HepG2 (cell line): ENCODE measurements around the gene CLIC1. TPM values are rescaled to one million over a fixed set of nuclear protein-coding genes. Genes with fewer than 3 reads are reported as not detected.

Experiments used
- CTCF ChIP-seq: sonication (generic); formaldehyde crosslinking; IDR thresholded peaks from 2 replicates; pipeline ENCODE4 v1.5.0; 2020; ENCODE audit warnings: mild to moderate bottlenecking, missing genetic modification reagents, moderate library complexity
- HMG20A ChIP-seq: IDR thresholded peaks from 2 replicates; pipeline ENCODE4 v1.6.1; 2016; ENCODE audit warnings: borderline replicate concordance
- MAFF ChIP-seq: IDR thresholded peaks from 2 replicates; pipeline ENCODE4 v1.6.1; 2011; ENCODE audit warnings: low read depth, low read length, improper control_type of control experiment
- NKX3-1 ChIP-seq: sonication (generic); formaldehyde crosslinking; IDR thresholded peaks from 2 replicates; pipeline ENCODE4 v1.5.0; 2020; ENCODE audit warnings: missing genetic modification reagents
- RFXANK ChIP-seq: IDR thresholded peaks from 2 replicates; pipeline ENCODE4 v1.6.1; 2016
- TCF7 ChIP-seq: sonication (generic); IDR thresholded peaks from 2 replicates; pipeline ENCODE4 v1.6.1; 2016; ENCODE audit warnings: antibody characterized with exemption, low read depth
- ZNF501 ChIP-seq: sonication (generic); formaldehyde crosslinking; IDR thresholded peaks from 2 replicates; pipeline ENCODE4 v1.5.1; 2020; ENCODE audit warnings: mild to moderate bottlenecking, moderate library complexity, missing genetic modification reagents
- ZNF674 ChIP-seq: sonication (generic); formaldehyde crosslinking; IDR thresholded peaks from 2 replicates; pipeline ENCODE4 v1.5.0; 2020; ENCODE audit warnings: low read depth, mild to moderate bottlenecking, missing genetic modification reagents
- polyA plus RNA-seq, 8 experiments: library from polyadenylated mRNA; depleted of rRNA in 3 of 8; stranded (reverse) in 7 of 8; unstranded in 1 of 8; fragments of >200 nt; fragmentation: Illumina TruSeq in 4 of 8; extraction: Trizol in 4 of 8; gene quantifications; 2 replicates each; pipeline versions ENCODE4 v1.2.1 to v1.2.3, GENCODE V29; 2011 to 2016; ENCODE audit warnings: low read depth in 4 of 8, missing spikeins in 1 of 8, mixed read lengths in 1 of 8; ENCODE audit not compliant: insufficient read depth in 1 of 8
- total RNA-seq, 5 experiments: library from RNA; depleted of rRNA; stranded (reverse); fragments of >200 nt; fragmentation: Illumina TruSeq; extraction: Trizol; gene quantifications; 2 replicates each; pipeline ENCODE4 v1.2.3, GENCODE V29; 2016; ENCODE audit warnings: low read depth in 1 of 5
- TF ChIP-seq, protein P1 (sequence below): sonication (generic); formaldehyde crosslinking; IDR thresholded peaks from 2 replicates; pipeline ENCODE4 v1.5.0; 2020; ENCODE audit warnings: mild to moderate bottlenecking, missing genetic modification reagents, borderline replicate concordance
- TF ChIP-seq, protein P2 (sequence below): sonication (generic); formaldehyde crosslinking; IDR thresholded peaks from 2 replicates; pipeline ENCODE4 v1.8.1; 2023; ENCODE audit warnings: missing genetic modification reagents, mild to moderate bottlenecking, borderline replicate concordance
- TF ChIP-seq, protein P3 (sequence below): sonication (generic); formaldehyde crosslinking; IDR thresholded peaks from 2 replicates; pipeline ENCODE4 v1.4.0; 2020; ENCODE audit warnings: missing genetic modification reagents

CLIC1 gene
- total and polyA plus RNA-seq, 2 of the 13 experiments (the other 11 are each of a cell fraction or from before 2014, with no cell fraction given) = 602 to 891 TPM

DNA sequence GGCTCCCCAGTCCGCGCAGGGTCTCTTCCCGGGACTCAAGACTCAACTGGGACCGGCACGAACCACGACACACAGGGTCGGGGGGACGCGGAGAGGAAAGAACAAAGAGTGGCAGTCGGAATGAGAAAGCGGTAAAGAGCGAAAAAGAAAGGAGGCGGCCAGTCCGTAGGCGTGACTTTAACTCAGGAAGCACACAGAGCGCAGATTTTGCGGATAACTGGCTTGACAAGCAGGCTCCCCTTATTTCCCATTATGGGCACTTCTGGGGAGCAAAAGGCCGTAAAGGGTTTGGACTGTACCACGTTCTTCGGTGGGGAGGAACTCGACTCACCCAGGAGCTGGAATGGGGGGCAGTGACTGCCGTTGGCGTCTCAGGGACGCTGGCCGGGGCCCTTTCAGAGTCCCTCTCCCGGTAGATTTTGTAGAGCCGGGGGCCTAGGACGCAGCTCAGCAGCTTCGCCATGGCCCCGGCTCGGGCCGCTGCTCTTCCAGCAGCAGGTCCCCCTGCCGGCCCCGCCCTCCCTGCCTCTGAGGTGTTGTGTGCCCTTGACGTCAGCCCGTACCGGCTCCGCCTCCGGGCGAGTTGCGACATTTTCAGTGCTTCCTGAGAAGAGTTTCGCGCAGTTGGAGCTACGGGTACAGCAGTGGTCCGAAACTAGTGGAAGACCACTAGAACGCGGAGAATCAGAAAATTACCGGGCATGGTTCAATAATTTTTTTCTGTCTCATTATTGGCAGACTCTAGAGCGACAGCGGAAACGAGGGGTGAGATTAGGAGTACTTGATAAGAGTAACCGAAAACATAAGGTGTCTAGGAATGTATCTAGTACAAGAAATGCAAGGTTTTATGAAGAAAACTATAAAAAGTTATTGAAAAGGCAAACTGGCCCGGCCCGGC, 33.3 kb downstream of the CLIC1 start, which contains the start of gene ABHD16A (continued):
- TF ChIP-seq RFXANK (CRISPR knock-in tag) = peak; percentile 83; the same call in 1 of the 2 replicates
- TF ChIP-seq HMG20A = no peak
- TF ChIP-seq, protein P1, sequence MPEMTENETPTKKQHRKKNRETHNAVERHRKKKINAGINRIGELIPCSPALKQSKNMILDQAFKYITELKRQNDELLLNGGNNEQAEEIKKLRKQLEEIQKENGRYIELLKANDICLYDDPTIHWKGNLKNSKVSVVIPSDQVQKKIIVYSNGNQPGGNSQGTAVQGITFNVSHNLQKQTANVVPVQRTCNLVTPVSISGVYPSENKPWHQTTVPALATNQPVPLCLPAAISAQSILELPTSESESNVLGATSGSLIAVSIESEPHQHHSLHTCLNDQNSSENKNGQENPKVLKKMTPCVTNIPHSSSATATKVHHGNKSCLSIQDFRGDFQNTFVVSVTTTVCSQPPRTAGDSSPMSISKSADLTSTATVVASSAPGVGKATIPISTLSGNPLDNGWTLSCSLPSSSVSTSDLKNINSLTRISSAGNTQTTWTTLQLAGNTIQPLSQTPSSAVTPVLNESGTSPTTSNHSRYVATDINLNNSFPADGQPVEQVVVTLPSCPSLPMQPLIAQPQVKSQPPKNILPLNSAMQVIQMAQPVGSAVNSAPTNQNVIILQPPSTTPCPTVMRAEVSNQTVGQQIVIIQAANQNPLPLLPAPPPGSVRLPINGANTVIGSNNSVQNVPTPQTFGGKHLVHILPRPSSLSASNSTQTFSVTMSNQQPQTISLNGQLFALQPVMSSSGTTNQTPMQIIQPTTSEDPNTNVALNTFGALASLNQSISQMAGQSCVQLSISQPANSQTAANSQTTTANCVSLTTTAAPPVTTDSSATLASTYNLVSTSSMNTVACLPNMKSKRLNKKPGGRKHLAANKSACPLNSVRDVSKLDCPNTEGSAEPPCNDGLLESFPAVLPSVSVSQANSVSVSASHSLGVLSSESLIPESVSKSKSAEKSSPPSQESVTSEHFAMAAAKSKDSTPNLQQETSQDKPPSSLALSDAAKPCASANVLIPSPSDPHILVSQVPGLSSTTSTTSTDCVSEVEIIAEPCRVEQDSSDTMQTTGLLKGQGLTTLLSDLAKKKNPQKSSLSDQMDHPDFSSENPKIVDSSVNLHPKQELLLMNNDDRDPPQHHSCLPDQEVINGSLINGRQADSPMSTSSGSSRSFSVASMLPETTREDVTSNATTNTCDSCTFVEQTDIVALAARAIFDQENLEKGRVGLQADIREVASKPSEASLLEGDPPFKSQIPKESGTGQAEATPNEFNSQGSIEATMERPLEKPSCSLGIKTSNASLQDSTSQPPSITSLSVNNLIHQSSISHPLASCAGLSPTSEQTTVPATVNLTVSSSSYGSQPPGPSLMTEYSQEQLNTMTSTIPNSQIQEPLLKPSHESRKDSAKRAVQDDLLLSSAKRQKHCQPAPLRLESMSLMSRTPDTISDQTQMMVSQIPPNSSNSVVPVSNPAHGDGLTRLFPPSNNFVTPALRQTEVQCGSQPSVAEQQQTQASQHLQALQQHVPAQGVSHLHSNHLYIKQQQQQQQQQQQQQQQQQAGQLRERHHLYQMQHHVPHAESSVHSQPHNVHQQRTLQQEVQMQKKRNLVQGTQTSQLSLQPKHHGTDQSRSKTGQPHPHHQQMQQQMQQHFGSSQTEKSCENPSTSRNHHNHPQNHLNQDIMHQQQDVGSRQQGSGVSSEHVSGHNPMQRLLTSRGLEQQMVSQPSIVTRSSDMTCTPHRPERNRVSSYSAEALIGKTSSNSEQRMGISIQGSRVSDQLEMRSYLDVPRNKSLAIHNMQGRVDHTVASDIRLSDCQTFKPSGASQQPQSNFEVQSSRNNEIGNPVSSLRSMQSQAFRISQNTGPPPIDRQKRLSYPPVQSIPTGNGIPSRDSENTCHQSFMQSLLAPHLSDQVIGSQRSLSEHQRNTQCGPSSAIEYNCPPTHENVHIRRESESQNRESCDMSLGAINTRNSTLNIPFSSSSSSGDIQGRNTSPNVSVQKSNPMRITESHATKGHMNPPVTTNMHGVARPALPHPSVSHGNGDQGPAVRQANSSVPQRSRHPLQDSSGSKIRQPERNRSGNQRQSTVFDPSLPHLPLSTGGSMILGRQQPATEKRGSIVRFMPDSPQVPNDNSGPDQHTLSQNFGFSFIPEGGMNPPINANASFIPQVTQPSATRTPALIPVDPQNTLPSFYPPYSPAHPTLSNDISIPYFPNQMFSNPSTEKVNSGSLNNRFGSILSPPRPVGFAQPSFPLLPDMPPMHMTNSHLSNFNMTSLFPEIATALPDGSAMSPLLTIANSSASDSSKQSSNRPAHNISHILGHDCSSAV = no peak
- TF ChIP-seq, protein P2, sequence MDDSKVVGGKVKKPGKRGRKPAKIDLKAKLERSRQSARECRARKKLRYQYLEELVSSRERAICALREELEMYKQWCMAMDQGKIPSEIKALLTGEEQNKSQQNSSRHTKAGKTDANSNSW (CRISPR knock-in tag) = no peak
- TF ChIP-seq CTCF (CRISPR knock-in tag) = peak; percentile 33
- TF ChIP-seq NKX3-1 (CRISPR knock-in tag) = no peak
- TF ChIP-seq TCF7 = no peak
- TF ChIP-seq ZNF674 = no peak
- TF ChIP-seq, protein P3, sequence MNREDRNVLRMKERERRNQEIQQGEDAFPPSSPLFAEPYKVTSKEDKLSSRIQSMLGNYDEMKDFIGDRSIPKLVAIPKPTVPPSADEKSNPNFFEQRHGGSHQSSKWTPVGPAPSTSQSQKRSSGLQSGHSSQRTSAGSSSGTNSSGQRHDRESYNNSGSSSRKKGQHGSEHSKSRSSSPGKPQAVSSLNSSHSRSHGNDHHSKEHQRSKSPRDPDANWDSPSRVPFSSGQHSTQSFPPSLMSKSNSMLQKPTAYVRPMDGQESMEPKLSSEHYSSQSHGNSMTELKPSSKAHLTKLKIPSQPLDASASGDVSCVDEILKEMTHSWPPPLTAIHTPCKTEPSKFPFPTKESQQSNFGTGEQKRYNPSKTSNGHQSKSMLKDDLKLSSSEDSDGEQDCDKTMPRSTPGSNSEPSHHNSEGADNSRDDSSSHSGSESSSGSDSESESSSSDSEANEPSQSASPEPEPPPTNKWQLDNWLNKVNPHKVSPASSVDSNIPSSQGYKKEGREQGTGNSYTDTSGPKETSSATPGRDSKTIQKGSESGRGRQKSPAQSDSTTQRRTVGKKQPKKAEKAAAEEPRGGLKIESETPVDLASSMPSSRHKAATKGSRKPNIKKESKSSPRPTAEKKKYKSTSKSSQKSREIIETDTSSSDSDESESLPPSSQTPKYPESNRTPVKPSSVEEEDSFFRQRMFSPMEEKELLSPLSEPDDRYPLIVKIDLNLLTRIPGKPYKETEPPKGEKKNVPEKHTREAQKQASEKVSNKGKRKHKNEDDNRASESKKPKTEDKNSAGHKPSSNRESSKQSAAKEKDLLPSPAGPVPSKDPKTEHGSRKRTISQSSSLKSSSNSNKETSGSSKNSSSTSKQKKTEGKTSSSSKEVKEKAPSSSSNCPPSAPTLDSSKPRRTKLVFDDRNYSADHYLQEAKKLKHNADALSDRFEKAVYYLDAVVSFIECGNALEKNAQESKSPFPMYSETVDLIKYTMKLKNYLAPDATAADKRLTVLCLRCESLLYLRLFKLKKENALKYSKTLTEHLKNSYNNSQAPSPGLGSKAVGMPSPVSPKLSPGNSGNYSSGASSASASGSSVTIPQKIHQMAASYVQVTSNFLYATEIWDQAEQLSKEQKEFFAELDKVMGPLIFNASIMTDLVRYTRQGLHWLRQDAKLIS (CRISPR knock-in tag) = no peak
- no peak for TF ChIP-seq MAFF
- peak; percentile 90 for TF ChIP-seq ZNF501
